CD4-positive, CD25-positive, alpha-beta regulatory T cell (primary cell): Measurements from ENCODE around the gene LEP. TPM values are rescaled to one million over a fixed set of nuclear protein-coding genes. Genes with fewer than 3 reads are reported as not detected.
A peak's percentile ranks its signal among the peaks of the same experiment; 100 is the strongest.

Experiments used
- ATAC-seq, 2 donors: fragments of 150-1000 bp; cut with Tn5 transposase; one replicate each; pipeline ENCODE4 v1.10.0; 2021; ENCODE audit warnings: low read depth in 2 of 2, moderate number of reproducible peaks in 2 of 2, moderate library complexity in 1 of 2
- DNase-seq, 3 donors: peaks; one replicate each; pipeline versions ENCODE4 v3.0.0 to v3.0.0-alpha.2; 2012 to 2022; ENCODE audit warnings: mixed read lengths in 1 of 3
- H3K27ac ChIP-seq: one replicate; pipeline ENCODE4 v1.7.0; 2013; ENCODE audit warnings: mild to moderate bottlenecking, low read length; ENCODE audit not compliant: insufficient read depth, poor library complexity, severe bottlenecking
- H3K27me3 ChIP-seq: one replicate; pipeline ENCODE4 v1.7.0; 2013; ENCODE audit warnings: low read length; ENCODE audit not compliant: control insufficient read depth, insufficient read depth
- H3K36me3 ChIP-seq: one replicate; pipeline ENCODE4 v1.7.0; 2013; ENCODE audit warnings: mild to moderate bottlenecking, low read length, moderate library complexity; ENCODE audit not compliant: control insufficient read depth, insufficient read depth
- H3K4me1 ChIP-seq: 2 replicates; pipeline ENCODE4 v1.7.0; 2013; ENCODE audit warnings: mild to moderate bottlenecking, low read length; ENCODE audit not compliant: insufficient read depth, control insufficient read depth, poor library complexity, severe bottlenecking
- H3K4me3 ChIP-seq: one replicate; pipeline ENCODE4 v1.7.0; 2013; ENCODE audit warnings: low read depth, mild to moderate bottlenecking, low read length, moderate library complexity
- H3K9me3 ChIP-seq, 2 experiments: 1 replicate in 1 of 2; 2 replicates in 1 of 2; pipeline ENCODE4 v1.7.0; 2013; ENCODE audit warnings: low read length in 2 of 2, mild to moderate bottlenecking in 1 of 2, moderate library complexity in 1 of 2; ENCODE audit not compliant: control insufficient read depth in 2 of 2
- H3K27ac Mint-ChIP-seq, 3 donors: one replicate each; pipeline ENCODE4 v1.8.0; 2020 to 2022; ENCODE audit warnings: mild to moderate bottlenecking in 3 of 3, mixed read lengths in 3 of 3, moderate library complexity in 2 of 3
- H3K27me3 Mint-ChIP-seq: one replicate; pipeline ENCODE4 v1.8.0; 2022; ENCODE audit warnings: mild to moderate bottlenecking, mixed read lengths
- H3K36me3 Mint-ChIP-seq: one replicate; pipeline ENCODE4 v1.8.0; 2020; ENCODE audit warnings: mixed read lengths
- H3K4me1 Mint-ChIP-seq, 4 donors: one replicate each; pipeline ENCODE4 v1.8.0; 2020 to 2022; ENCODE audit warnings: mixed read lengths in 4 of 4, mild to moderate bottlenecking in 1 of 4
- H3K4me3 Mint-ChIP-seq, 4 donors: one replicate each; pipeline ENCODE4 v1.8.0; 2020 to 2022; ENCODE audit warnings: mild to moderate bottlenecking in 4 of 4, mixed read lengths in 4 of 4, moderate library complexity in 3 of 4
- H3K9me3 Mint-ChIP-seq, 7 donors: one replicate each; pipeline ENCODE4 v1.8.0; 2020 to 2022; ENCODE audit warnings: mixed read lengths in 7 of 7, mild to moderate bottlenecking in 3 of 7, moderate library complexity in 2 of 7
- polyA plus RNA-seq, 4 donors: library from polyadenylated mRNA; unstranded; fragments of 300-500 nt; fragmentation: Illumina TruSeq; gene quantifications; one replicate each; pipeline ENCODE4 v1.2.3, GENCODE V29; 2021
- total RNA-seq: library from RNA; stranded (reverse); gene quantifications from one replicate; pipeline ENCODE4 v1.2.3, GENCODE V29; 2022

The LEP gene
- total and polyA plus RNA-seq, 5 donors from 2014 or later = not detected

DNA sequence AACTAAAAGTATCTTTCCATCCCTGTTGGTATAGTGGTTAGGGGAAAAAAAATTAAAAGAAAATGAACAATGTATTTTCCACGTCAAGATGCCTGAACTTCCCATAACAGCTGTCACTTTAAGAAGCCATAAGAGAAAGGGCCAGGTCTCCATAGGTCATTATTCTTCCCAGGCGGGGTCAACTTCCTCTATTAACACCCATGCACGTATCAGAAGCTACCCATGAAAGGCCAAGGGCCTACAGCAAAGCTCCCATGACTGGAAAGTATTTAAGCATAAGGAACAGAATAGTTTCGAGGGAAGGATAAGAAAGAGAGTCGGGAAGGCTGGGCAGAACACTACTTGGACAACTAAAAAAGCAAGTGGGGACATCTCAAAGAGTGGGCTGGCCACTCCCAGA lies 62.6 kb downstream of the LEP start:
- no peak for ATAC-seq
- peak overlapping the region in 1 of 3 donors; percentile 86 for H3K27ac Mint-ChIP-seq
- no peaks in the 10 kb centered on the region for H3K27me3 Mint-ChIP-seq

DNA sequence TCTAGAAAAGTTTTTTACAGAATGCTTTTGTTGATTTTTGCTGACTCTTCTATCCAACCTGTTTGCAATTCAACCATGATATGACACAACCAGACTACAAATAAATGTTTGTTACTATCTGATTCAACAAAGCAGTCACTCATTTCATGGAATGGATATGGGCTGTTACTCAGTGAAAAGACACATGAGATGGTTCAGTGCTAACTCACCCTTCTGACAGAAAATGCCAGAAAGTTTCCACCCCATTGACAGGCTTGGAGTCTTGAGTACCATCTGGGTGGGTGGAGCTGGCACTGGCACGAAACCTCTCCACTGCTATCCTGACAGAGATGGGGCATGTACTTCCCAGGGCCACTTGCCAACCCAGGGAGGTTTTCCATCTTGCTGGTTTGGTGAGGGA lies 63.1 kb downstream of the LEP start:
- Mint-ChIP-seq H3K9me3 (no peaks in the 10 kb centered on the region), H3K4me1 (no peaks in the 10 kb centered on the region), H3K27me3 (no peaks in the 10 kb centered on the region), H3K4me3 (no peak overlapping the region), H3K27ac (no peak overlapping the region), H3K36me3 (peaks cover 47% of the 10 kb centered on the region)
- no peaks in the 10 kb centered on the region for H3K4me1 ChIP-seq
- no peaks in the 10 kb centered on the region for H3K27me3 ChIP-seq
- ATAC-seq = no peak
- no peaks in the 10 kb centered on the region for H3K9me3 ChIP-seq
- no peak overlapping the region for H3K27ac ChIP-seq
- H3K4me3 ChIP-seq = no peak overlapping the region
- no peak for DNase-seq
- peaks cover 33% of the 10 kb centered on the region for H3K36me3 ChIP-seq

More for the DNA sequence above, 62.6 kb downstream of the LEP start:
- Histone ChIP-seq H3K27me3 (no peaks in the 10 kb centered on the region), H3K36me3 (peaks cover 33% of the 10 kb centered on the region), H3K4me1 (no peaks in the 10 kb centered on the region), H3K9me3 (no peaks in the 10 kb centered on the region), H3K27ac (no peak overlapping the region), H3K4me3 (no peak overlapping the region)
- no peak overlapping the region for H3K4me3 Mint-ChIP-seq
- DNase-seq = no peak
- peaks cover 43% of the 10 kb centered on the region for H3K36me3 Mint-ChIP-seq
- no peaks in the 10 kb centered on the region for H3K9me3 Mint-ChIP-seq
- H3K4me1 Mint-ChIP-seq = no peaks in the 10 kb centered on the region

DNA sequence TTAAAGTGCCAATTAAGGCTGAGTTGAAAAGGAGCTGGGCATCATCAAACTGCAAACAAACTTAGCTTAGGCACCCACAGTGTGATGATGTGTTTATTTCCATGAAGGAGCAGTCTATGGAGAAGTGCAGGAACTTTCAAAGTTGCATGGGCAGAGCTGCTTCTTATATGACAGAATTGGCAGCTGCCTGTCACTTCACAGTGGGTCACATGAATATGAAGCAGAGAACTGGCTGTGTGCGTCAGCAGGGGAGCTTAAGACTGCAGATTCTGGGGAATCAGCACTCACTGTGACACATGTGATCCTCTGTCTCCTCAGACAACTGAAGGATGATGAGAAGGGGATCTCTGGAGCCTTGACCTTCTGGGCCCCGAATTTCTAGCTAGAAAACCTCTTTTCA lies 66.0 kb downstream of the LEP start:
- Histone ChIP-seq H3K4me1 (no peaks in the 10 kb centered on the region), H3K9me3 (no peaks in the 10 kb centered on the region), H3K4me3 (no peak overlapping the region), H3K36me3 (peaks cover 60% of the 10 kb centered on the region), H3K27ac (no peak overlapping the region), H3K27me3 (no peaks in the 10 kb centered on the region)
- H3K36me3 Mint-ChIP-seq = peaks cover 64% of the 10 kb centered on the region
- no peaks in the 10 kb centered on the region for H3K9me3 Mint-ChIP-seq
- H3K27ac Mint-ChIP-seq = peak overlapping the region in 2 of 3 donors; percentile 29 to 35
- no peaks in the 10 kb centered on the region for H3K4me1 Mint-ChIP-seq
- H3K27me3 Mint-ChIP-seq = no peaks in the 10 kb centered on the region
- ATAC-seq (no peak), DNase-seq (no peak)
- H3K4me3 Mint-ChIP-seq = no peak overlapping the region

Other genes with a start within 250 kb of the LEP start
- gene LRRC4, start 209.8 kb upstream of the LEP start, total RNA-seq = not detected
- gene LRRC4, start 209.8 kb upstream of the LEP start, polyA plus RNA-seq = under 1 TPM in 1 of 4 donors, not detected in 3; 0.06 TPM
- gene RBM28, start 102.6 kb downstream of the LEP start, total RNA-seq = 28.3 TPM
- 1 to 10 TPM; 2.0 to 8.1 (median 6.6) TPM for gene RBM28, start 102.6 kb downstream of the LEP start, polyA plus RNA-seq
- gene PRRT4, start 120.4 kb downstream of the LEP start, total RNA-seq = 0.42 TPM
- gene PRRT4, start 120.4 kb downstream of the LEP start, polyA plus RNA-seq = under 1 TPM in 1 of 4 donors, not detected in 3; 0.06 TPM
- gene IMPDH1, start 168.7 kb downstream of the LEP start, total RNA-seq = 48.2 TPM
- 10 to 100 TPM; 27.2 to 43.5 (median 32.4) TPM for gene IMPDH1, start 168.7 kb downstream of the LEP start, polyA plus RNA-seq
- gene HILPDA, start 214.6 kb downstream of the LEP start, total RNA-seq = 4.1 TPM
- gene HILPDA, start 214.6 kb downstream of the LEP start, polyA plus RNA-seq = 1 to 10 TPM; 1.6 to 8.8 (median 5.5) TPM
- gene METTL2B, start 235.5 kb downstream of the LEP start, total RNA-seq = 19.6 TPM
- gene METTL2B, start 235.5 kb downstream of the LEP start, polyA plus RNA-seq = 10 to 100 TPM in 3 of 4 donors, 1 to 10 TPM in 1; 9.2 to 17.0 (median 13.8) TPM